Large intestine (tissue), 3 donors: ENCODE results near the gene USP17L15. TPM values are rescaled to one million over a fixed set of nuclear protein-coding genes. Genes with fewer than 3 reads are reported as not detected.
"Not testable (repeated sequence)": the region's sequence is repeated elsewhere in the genome, so short reads cannot be mapped to it uniquely, and the experiment has no call there.

Source experiments
- DNase-seq, 2 donors: peaks; one replicate each; pipeline versions ENCODE4 v3.0.0 to v3.0.0-alpha.2; 2013
- H3K27ac ChIP-seq: one replicate; pipeline ENCODE4 v1.5.1; 2013; ENCODE audit warnings: low read length
- H3K27me3 ChIP-seq: 2 replicates; pipeline ENCODE4 v1.6.1; 2013; ENCODE audit warnings: low read length; ENCODE audit not compliant: control insufficient read depth, insufficient read depth
- H3K36me3 ChIP-seq: 2 replicates; pipeline ENCODE4 v1.6.1; 2013; ENCODE audit warnings: low read length; ENCODE audit not compliant: control insufficient read depth, insufficient read depth
- H3K4me1 ChIP-seq: one replicate; pipeline ENCODE4 v1.6.1; 2013; ENCODE audit warnings: low read length; ENCODE audit not compliant: control insufficient read depth, insufficient read depth
- H3K4me3 ChIP-seq: one replicate; pipeline ENCODE4 v1.5.1; 2013; ENCODE audit warnings: low read length
- H3K9me3 ChIP-seq: one replicate; pipeline ENCODE4 v1.6.1; 2013; ENCODE audit warnings: mild to moderate bottlenecking, low read depth, low read length, moderate library complexity; ENCODE audit not compliant: control insufficient read depth
- WGBS: methylation state at CpG from one replicate; pipeline ENCODE4 v1.1.5; 2013; ENCODE audit warnings: low lambda C conversion rate; ENCODE audit not compliant: insufficient coverage; 5-methylcytosine and 5-hydroxymethylcytosine counted together
- polyA plus RNA-seq: library from polyadenylated mRNA; unstranded; fragments of 120-200 nt; gene quantifications from one replicate; pipeline ENCODE4 v1.2.1, GENCODE V29; 2013

USP17L15 gene
- polyA plus RNA-seq, 1 donor, result not detected

DNA sequence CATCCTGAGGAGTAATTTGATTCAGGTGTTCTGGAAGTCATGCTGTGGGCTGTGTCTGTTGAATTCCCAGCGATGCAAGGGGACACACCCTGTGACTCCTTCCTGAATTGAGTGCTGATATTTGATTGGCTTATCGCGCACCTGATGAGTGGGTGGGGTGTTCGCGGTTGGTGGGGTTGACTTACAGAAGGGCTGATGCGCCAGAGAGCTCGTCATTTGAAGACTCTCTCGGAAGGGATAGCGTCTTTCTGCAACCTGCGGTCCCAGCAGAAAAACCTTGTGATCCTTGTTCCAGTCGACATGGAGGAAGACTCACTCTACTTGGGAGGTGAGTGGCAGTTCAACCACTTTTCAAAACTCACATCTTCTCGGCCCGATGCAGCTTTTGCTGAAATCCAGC, 18.9 kb downstream of the USP17L15 start, which contains the start of gene USP17L19:
Gene USP17L19, plus strand, starts transcription at position 301 of the 400 bp plus-strand sequence. Its CDS starts 0 bp downstream, at position 301.
- H3K9me3 ChIP-seq, DNase-seq, H3K4me3 ChIP-seq, H3K36me3 ChIP-seq, H3K4me1 ChIP-seq, H3K27me3 ChIP-seq, H3K27ac ChIP-seq: not testable (repeated sequence)
- no CpG with 5 or more reads among the region's 13 CpGs for WGBS

DNA sequence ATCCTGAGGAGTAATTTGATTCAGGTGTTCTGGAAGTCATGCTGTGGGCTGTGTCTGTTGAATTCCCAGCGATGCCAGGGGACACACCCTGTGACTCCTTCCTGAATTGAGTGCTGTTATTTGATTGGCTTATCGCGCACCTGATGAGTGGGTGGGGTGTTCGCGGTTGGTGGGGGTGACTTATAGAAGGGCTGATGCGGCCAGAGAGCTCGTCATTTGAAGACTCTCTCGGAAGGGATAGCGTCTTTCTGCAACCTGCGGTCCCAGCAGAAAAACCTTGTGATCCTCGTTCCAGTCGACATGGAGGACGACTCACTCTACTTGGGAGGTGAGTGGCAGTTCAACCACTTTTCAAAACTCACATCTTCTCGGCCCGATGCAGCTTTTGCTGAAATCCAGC, 23.6 kb downstream of the USP17L15 start, which contains the start of gene USP17L20:
Gene USP17L20, plus strand, starts transcription at position 301 of the 400 bp plus-strand sequence. Its CDS starts 0 bp downstream, at position 301.
- H3K9me3 ChIP-seq, H3K27ac ChIP-seq, H3K27me3 ChIP-seq, H3K36me3 ChIP-seq, DNase-seq, H3K4me3 ChIP-seq, H3K4me1 ChIP-seq: not testable (repeated sequence)
- WGBS, result no CpG with 5 or more reads among the region's 15 CpGs

DNA sequence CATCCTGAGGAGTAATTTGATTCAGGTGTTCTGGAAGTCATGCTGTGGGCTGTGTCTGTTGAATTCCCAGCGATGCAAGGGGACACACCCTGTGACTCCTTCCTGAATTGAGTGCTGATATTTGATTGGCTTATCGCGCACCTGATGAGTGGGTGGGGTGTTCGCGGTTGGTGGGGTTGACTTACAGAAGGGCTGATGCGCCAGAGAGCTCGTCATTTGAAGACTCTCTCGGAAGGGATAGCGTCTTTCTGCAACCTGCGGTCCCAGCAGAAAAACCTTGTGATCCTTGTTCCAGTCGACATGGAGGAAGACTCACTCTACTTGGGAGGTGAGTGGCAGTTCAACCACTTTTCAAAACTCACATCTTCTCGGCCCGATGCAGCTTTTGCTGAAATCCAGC, 28.4 kb downstream of the USP17L15 start, which contains the start of gene USP17L21:
Gene USP17L21, plus strand, starts transcription at position 301 of the 400 bp plus-strand sequence. Its CDS starts 0 bp downstream, at position 301.
- no CpG with 5 or more reads among the region's 13 CpGs for WGBS
- H3K4me3 ChIP-seq, H3K27ac ChIP-seq, H3K4me1 ChIP-seq, H3K9me3 ChIP-seq, H3K27me3 ChIP-seq, DNase-seq, H3K36me3 ChIP-seq: not testable (repeated sequence)

DNA sequence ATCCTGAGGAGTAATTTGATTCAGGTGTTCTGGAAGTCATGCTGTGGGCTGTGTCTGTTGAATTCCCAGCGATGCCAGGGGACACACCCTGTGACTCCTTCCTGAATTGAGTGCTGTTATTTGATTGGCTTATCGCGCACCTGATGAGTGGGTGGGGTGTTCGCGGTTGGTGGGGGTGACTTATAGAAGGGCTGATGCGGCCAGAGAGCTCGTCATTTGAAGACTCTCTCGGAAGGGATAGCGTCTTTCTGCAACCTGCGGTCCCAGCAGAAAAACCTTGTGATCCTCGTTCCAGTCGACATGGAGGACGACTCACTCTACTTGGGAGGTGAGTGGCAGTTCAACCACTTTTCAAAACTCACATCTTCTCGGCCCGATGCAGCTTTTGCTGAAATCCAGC, 33.1 kb downstream of the USP17L15 start, which contains the start of gene USP17L22:
Gene USP17L22, plus strand, starts transcription at position 301 of the 400 bp plus-strand sequence. Its CDS starts 0 bp downstream, at position 301.
- no CpG with 5 or more reads among the region's 15 CpGs for WGBS
- not testable (repeated sequence) for H3K9me3 ChIP-seq, DNase-seq, H3K4me3 ChIP-seq, H3K27ac ChIP-seq, H3K27me3 ChIP-seq, H3K4me1 ChIP-seq, H3K36me3 ChIP-seq

DNA sequence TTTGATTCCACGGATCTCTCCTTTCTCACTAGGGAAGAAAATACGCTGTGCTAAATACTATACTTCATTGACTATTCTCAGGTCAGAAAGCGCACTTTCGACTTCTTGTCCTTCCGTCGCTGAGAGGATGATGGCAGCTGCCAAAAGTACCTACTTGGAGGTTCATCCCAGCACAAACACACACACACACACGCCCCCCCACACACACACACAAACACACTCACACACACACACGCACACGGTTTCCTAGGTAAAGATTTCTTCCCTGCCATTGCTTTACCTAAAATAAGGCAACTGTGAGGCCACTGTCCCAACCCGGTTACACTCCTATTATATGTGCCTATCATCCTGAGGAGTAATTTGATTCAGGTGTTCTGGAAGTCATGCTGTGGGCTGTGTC, 37.5 kb downstream of the USP17L15 start:
- not testable (repeated sequence) for H3K36me3 ChIP-seq, H3K27me3 ChIP-seq, H3K4me3 ChIP-seq, DNase-seq, H3K27ac ChIP-seq, H3K4me1 ChIP-seq, H3K9me3 ChIP-seq
- WGBS, result no CpG with 5 or more reads among the region's 10 CpGs

Other genes with a start within 250 kb of the USP17L15 start
- not detected for gene FAM90A26, start 64.0 kb upstream of the USP17L15 start, polyA plus RNA-seq
- not detected for gene USP17L10, start 23.7 kb upstream of the USP17L15 start, polyA plus RNA-seq
- gene USP17L11, start 19.0 kb upstream of the USP17L15 start, polyA plus RNA-seq, result not detected
- gene USP17L12, start 14.2 kb upstream of the USP17L15 start, polyA plus RNA-seq, result not detected
- not detected for gene USP17L13, start 9.5 kb upstream of the USP17L15 start, polyA plus RNA-seq
- not detected for gene USP17L17, start 9.5 kb downstream of the USP17L15 start, polyA plus RNA-seq
- not detected for gene USP17L18, start 14.2 kb downstream of the USP17L15 start, polyA plus RNA-seq
- gene USP17L19, start 19.0 kb downstream of the USP17L15 start, polyA plus RNA-seq, result not detected
- gene USP17L20, start 23.7 kb downstream of the USP17L15 start, polyA plus RNA-seq, result not detected
- not detected for gene USP17L21, start 28.5 kb downstream of the USP17L15 start, polyA plus RNA-seq
- gene USP17L22, start 33.2 kb downstream of the USP17L15 start, polyA plus RNA-seq, result not detected
- not detected for gene USP17L24, start 90.8 kb downstream of the USP17L15 start, polyA plus RNA-seq
- gene USP17L25, start 95.5 kb downstream of the USP17L15 start, polyA plus RNA-seq, result not detected
- not detected for gene USP17L26, start 100.3 kb downstream of the USP17L15 start, polyA plus RNA-seq
- not detected for gene USP17L5, start 105.0 kb downstream of the USP17L15 start, polyA plus RNA-seq
- gene USP17L27, start 109.8 kb downstream of the USP17L15 start, polyA plus RNA-seq, result not detected
- gene USP17L28, start 114.5 kb downstream of the USP17L15 start, polyA plus RNA-seq, result not detected
- not detected for gene USP17L29, start 119.3 kb downstream of the USP17L15 start, polyA plus RNA-seq
- not detected for gene USP17L30, start 128.7 kb downstream of the USP17L15 start, polyA plus RNA-seq
- not detected for gene DEFB131A, start 210.0 kb downstream of the USP17L15 start, polyA plus RNA-seq